ENCODE results near the gene SPI1.
A peak's percentile ranks its signal among the peaks of the same experiment; 100 is the strongest.

The SPI1 gene
- total RNA-seq = 82.5 to 373 (median 166) reads per million in 18 experiments

GRCh38 chr11:47378010-47378835, at the start of gene SPI1:
SPI1 (minus strand) TSS chr11:47378547; CDS start chr11:47378353, 194 bp downstream.
- DNase-seq = peak; percentile 96 to 98

GRCh38 chr11:47426062-47426956, 48.0 kb upstream of the SPI1 start, which contains the start of gene PSMC3:
PSMC3 (minus strand) TSS chr11:47426439; CDS start chr11:47426279, 160 bp downstream.
- DNase-seq = peak; percentile 98

- no peak for DNase-seq
Observed at GRCh38 chr11:47425611-47426010, 47.3 kb upstream of the SPI1 start.

- no peak for DNase-seq
Observed at GRCh38 chr11:47418454-47419259, 40.3 kb upstream of the SPI1 start.

GRCh38 chr11:47417712-47418111, 39.4 kb upstream of the SPI1 start:
- no peak for DNase-seq

- no peak for DNase-seq
Observed at GRCh38 chr11:47415949-47416472, 37.7 kb upstream of the SPI1 start.

GRCh38 chr11:47415091-47415854, 36.9 kb upstream of the SPI1 start:
- no peak for DNase-seq

GRCh38 chr11:47414685-47415070, 36.3 kb upstream of the SPI1 start:
- no peak for DNase-seq

GRCh38 chr11:47413908-47414684, 35.7 kb upstream of the SPI1 start:
- DNase-seq = no peak

- DNase-seq = no peak
Observed at GRCh38 chr11:47413351-47413750, 35.0 kb upstream of the SPI1 start.

GRCh38 chr11:47411884-47412746, 33.8 kb upstream of the SPI1 start:
- DNase-seq = peak; percentile 61 to 69

GRCh38 chr11:47410370-47411264, 32.3 kb upstream of the SPI1 start:
- no peak for DNase-seq

- no peak for DNase-seq
Observed at GRCh38 chr11:47409440-47410369, 31.4 kb upstream of the SPI1 start.

- DNase-seq = peak in 1 of 2 donors; percentile 42
Observed at GRCh38 chr11:47408598-47409439, 30.5 kb upstream of the SPI1 start.

- peak; percentile 96 to 97 for DNase-seq
Observed at GRCh38 chr11:47407746-47408590, 29.6 kb upstream of the SPI1 start, which contains the start of gene SLC39A13. SLC39A13 (plus strand) TSS chr11:47408590; CDS start chr11:47410095, 1,505 bp downstream.

Data from inflammatory macrophage (primary cell).